GM21360 (cell line): ENCODE results near the gene CAPN9.

ENCODE experiments used
- ATAC-seq: cut with Tn5 transposase; IDR thresholded peaks from one replicate; pipeline ENCODE4 v1.9.1; 2021; ENCODE audit warnings: mild to moderate bottlenecking, moderate library complexity; ENCODE audit not compliant: unreplicated experiment

Gene CAPN9

DNA sequence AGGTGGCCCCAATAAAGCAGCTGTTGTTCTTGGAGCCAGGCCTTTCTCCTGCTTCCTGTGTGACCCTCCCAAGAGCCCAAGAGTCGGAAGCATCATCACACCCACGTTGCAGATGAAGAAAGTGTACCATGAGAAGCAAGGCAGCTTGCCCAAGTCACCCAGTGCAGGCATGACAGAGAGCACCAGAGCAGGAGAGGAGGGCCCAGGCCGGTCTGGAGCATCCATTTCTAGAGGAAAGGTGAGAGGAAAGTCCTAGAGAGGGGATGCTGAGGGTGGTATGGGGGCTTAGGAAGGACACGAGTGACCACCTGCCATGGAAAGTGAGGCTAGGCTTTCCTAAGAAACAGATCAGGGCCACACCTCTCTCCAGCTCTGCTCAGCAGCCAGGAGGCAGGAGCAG is 74.2 kb downstream of the CAPN9 start:
- no peak for ATAC-seq

GRCh38 chr1:230822092-230822581 is 74.9 kb downstream of the CAPN9 start:
- no peak for ATAC-seq

GRCh38 chr1:230823426-230823825 is 76.2 kb downstream of the CAPN9 start:
- no peak for ATAC-seq

- no peak for ATAC-seq
These were observed 76.8 kb downstream of the CAPN9 start for GRCh38 chr1:230823931-230824381.

- ATAC-seq, result no peak
These were observed 77.3 kb downstream of the CAPN9 start for GRCh38 chr1:230824551-230824918.

GRCh38 chr1:230824919-230825721 is 77.9 kb downstream of the CAPN9 start:
- ATAC-seq, result no peak

- no peak for ATAC-seq
These were observed 78.6 kb downstream of the CAPN9 start for GRCh38 chr1:230825761-230826160.

DNA sequence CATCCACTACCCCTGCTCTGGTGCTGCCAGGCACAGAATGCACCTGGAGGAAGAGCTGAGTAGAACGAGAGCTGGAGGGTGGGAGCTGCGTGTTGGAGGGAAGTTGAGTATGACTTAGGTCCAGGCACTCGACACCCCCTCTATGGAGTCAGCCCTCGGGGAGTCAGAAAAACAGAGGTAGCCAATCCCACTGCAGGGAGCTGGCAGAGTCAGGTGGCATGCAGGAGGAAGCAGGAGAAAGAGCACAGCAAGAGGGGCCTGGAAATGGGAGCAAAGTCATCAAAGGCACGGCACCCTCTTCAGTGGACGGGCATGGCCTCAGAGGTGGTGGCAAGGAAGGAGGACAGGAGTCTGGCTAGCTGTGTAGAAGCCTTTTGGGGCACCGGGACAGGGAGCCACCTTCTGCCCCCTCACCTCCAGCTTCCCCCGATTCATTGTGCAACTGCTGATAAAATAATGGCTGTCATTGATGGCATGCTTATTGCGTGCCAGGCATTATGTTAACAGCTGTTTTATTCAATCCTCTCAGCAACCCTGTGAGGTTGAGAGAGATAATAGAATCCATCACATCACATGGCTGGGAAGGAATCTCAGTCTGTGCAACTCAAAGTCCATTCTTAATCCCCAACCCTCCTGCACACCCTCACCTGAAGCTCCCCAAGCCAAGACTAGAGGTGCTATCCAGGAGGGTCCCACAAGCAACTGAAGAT is 79.1 kb downstream of the CAPN9 start:
- ATAC-seq, result no peak

DNA sequence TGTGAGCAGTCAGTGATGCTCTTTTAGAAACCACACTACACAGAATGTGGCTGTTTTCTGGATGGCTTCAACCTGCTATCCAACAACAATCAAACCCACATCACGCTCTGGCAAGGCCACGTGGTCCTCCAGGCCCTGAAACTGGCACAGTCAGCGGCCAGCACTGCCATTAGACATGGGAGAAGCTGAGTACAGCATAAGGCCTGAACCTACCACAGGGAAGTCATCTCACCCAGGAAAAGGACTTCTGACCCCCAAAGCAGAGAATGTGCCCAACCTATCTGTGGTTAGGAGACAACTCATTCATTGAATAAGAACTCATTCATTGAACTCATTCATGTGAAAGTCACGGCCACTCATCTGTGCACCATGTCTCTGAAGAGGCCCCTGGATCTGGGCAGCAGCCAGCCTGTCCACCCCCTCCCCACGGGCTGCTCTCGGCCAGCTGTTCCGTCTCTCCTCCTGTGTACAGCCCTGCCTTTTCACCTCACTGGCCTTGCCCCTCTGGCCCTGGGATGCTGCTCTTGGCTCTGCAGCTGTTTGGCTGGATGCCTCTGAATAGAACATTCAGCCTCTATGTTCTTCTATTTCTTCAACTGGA is 80.0 kb downstream of the CAPN9 start:
- ATAC-seq, result no peak

DNA sequence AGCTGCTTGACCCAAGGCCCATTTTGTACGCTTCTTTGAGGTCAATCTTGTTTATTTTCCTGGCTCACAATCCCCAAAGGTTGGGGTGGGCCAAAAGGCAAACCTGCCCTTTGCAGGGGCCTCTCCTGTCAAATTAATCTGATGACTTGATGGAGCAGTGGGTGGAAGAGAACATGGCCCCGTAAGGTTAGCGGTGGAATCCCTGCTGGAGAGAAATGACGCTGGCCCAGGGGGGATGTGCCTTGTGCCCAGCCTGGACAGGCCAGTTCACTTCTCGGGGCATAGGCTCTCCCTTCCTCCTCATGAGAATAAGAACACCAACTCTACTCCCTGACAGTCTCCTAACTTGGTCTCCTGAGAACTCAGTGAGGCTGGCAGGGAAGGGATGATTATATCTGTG is 80.6 kb downstream of the CAPN9 start:
- ATAC-seq, result no peak

- no peak for ATAC-seq
These were observed 81.2 kb downstream of the CAPN9 start for GRCh38 chr1:230828421-230828820.

DNA sequence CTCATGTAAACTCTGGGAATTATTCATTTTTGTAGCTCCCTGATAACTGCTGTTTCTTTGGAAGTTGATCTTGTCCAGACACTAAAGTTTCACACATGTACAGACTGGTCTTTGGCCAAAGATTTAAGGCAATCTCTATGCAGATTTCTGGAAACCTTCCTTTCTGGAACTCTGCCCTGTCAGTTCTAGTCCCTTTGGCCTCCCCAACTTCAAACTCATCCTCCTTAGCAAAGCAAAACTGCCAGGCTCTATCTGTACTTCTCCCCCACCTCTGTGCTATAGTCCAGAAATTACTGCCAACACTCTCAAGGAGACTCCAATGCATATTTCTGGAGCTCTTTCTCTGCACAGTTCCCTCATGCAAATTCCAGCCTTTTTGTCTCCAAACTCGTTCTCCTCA is 84.6 kb downstream of the CAPN9 start:
- no peak for ATAC-seq

DNA sequence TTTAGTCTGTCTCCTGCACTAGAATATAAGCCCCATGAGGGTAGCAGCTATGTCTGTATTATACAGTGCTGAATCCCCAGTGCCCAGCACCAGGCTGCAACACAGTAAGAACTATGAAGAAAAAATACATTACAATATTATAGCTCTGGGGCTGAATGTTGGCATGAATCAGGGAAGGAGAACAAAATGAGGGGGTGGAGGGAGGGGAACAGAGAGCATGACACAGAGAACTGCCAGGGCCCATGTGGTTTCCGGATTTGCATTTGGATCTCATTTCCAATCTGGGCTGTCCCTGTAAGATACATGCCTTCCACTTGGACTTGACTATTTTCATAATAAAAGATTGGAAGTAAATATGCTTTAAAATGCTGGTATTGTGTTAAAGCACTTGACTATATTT is 85.3 kb downstream of the CAPN9 start:
- ATAC-seq, result no peak

- no peak for ATAC-seq
These were observed 86.3 kb downstream of the CAPN9 start for GRCh38 chr1:230833511-230833910.

DNA sequence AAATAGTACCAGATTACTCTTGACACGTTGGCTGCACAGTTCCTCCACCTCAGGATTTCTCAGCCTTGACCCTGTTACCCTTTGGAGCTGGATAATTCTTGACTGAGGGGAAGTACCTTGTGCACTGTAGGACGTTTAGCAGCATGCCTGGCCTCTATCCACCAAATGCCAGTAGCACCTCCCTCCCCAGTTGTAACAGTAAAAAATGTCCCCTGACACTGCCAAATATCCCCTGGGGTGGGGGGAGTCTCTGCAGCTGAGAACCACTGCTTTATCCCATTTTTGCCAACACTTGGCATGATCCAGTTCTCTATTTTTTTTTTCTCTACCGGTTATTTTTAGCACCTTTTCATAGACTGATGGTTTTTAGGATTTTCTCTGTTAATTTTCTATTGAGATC is 87.1 kb downstream of the CAPN9 start:
- no peak for ATAC-seq

DNA sequence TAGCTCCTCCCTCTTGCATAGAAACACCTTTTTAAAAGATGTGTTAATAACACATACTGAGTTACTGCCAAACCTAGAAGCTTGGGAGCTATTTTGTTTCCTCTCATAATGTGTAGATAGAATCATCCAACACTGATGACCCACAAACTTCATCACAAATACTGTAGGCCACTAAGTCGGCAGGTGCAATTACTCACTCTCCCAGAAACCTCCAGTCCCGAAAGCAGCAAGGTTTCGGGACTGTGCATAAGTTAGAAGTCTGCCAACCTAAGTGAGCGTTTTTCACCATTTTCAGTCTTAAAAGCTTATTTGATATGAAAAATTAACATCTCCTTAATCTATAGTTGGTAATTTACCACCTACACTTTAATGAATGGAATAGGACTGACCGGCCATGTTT is 89.2 kb downstream of the CAPN9 start:
- ATAC-seq, result no peak

- ATAC-seq, result no peak
These were observed 89.6 kb downstream of the CAPN9 start for GRCh38 chr1:230836793-230837192.

GRCh38 chr1:230839173-230839572 is 92.0 kb downstream of the CAPN9 start:
- no peak for ATAC-seq

GRCh38 chr1:230842801-230843200 is 95.6 kb downstream of the CAPN9 start:
- no peak for ATAC-seq

DNA sequence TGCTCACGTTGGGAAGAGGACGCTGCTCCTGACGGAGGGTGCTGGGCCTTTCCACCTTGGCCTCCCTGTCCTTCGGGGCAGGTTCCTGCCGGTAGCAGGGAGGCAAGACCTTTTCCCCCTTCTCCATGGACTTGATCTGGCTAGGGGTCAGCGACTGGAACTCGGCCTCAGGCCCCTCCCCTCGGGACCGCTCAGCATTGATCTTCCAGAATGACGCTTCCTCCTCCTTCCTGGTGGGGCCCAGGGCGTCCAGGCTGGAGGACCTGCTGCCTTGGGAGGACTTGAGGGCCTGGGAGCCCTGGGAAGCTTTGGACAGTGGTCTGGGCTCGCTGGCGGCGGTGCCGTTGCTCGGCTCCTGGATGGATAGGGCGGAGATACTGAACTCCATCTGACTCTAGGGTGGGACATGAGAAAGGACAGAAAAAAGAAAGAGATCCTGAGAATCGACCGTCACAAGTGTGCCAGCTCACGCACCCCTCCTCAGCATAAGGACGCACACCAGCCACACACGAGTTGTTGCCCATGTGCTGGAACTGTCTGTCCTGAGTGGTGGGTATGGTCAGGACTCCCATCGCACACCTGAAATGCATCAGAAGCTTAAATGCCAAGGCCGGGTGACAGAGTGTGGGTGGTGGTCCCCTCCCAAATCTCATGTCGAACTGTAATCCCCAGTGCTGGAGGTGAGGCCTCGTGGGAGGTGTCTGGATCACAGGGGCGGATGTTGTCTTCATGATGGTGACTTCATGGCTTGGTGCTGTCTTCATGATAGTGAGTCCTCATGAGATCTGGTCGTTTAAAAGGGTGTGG is 96.5 kb downstream of the CAPN9 start:
- no peak for ATAC-seq

DNA sequence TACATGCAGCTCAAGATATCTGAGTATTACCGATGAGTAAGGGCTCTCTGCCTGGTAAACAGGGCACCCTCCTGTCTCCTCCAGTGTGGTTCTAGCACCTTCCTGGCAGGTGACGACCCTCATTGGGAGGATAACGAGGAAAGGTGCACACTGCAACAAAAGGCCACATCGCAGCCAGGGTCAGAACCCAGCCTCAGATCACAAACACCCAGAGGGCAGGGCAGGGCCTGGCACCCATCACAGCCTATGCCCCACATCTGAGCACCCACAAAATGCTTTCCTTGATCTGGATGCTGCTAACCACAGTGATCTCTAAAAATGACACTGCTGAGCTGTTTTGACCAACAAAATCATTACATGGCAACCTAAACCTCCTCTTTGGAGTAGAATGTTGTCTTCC is 97.4 kb downstream of the CAPN9 start:
- no peak for ATAC-seq
